Measurements from ENCODE around the gene SRGAP1.

SRGAP1 gene

DNA sequence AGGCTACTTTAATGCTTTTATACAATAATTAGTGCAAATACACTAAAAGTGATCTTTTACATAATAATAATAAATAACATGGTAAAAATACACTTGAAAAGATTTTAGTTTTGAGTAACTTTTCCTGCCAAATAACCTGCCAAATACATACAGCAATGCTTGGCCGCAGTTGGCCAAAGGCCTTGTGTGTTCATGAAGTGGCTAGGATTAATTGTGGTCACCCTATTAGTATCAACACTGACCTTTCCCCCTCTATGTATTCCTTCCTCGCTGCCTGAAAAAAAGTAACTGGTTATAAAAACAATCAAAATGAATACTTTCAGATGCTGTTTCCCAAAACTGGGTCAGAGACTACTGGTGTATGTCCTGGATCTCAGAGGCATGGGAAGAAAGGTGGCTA, 343.3 kb downstream of the SRGAP1 start:
- TF ChIP-seq SIN3A (IDR thresholded peaks at IDR 0.05; ENCODE audit: borderline replicate concordance, insufficient read depth, low read length) (no peak), POLR2AphosphoS5 (IDR thresholded peaks at IDR 0.05; ENCODE audit: low read depth, low read length) (no peak)
- TF ChIP-seq, protein P1, sequence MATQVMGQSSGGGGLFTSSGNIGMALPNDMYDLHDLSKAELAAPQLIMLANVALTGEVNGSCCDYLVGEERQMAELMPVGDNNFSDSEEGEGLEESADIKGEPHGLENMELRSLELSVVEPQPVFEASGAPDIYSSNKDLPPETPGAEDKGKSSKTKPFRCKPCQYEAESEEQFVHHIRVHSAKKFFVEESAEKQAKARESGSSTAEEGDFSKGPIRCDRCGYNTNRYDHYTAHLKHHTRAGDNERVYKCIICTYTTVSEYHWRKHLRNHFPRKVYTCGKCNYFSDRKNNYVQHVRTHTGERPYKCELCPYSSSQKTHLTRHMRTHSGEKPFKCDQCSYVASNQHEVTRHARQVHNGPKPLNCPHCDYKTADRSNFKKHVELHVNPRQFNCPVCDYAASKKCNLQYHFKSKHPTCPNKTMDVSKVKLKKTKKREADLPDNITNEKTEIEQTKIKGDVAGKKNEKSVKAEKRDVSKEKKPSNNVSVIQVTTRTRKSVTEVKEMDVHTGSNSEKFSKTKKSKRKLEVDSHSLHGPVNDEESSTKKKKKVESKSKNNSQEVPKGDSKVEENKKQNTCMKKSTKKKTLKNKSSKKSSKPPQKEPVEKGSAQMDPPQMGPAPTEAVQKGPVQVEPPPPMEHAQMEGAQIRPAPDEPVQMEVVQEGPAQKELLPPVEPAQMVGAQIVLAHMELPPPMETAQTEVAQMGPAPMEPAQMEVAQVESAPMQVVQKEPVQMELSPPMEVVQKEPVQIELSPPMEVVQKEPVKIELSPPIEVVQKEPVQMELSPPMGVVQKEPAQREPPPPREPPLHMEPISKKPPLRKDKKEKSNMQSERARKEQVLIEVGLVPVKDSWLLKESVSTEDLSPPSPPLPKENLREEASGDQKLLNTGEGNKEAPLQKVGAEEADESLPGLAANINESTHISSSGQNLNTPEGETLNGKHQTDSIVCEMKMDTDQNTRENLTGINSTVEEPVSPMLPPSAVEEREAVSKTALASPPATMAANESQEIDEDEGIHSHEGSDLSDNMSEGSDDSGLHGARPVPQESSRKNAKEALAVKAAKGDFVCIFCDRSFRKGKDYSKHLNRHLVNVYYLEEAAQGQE (IDR thresholded peaks at IDR 0.05; ENCODE audit: insufficient read depth in 1 of 2, low read depth in 2 of 2, low read length in 2 of 2), result no peak

DNA sequence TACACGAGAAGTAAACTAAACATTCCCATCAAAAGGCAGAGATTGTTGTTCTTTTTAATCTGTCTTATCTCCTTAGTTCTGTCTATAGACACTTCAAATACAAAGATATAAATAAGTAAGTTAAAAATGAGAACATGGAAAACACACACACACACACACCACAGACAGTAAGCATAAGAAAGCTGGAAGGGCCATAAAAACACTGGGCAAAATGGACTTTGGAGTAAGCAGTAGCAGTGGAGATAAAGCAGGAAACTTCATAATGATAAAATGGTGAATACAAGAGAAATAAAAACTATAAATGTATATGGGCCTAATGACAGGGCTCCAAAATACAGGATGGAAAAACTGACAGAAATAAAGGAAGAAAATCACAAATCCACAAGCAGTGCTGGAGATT, 345.0 kb downstream of the SRGAP1 start:
- TF ChIP-seq SIN3A (IDR thresholded peaks at IDR 0.05; ENCODE audit: borderline replicate concordance, insufficient read depth, low read length) (no peak), FOXP2 (optimal IDR thresholded peaks at IDR 0.05; ENCODE audit: borderline replicate concordance, extremely low read depth, extremely low read length, insufficient read depth) (no peak), POLR2AphosphoS5 (IDR thresholded peaks at IDR 0.05; ENCODE audit: low read depth, low read length) (no peak), TAF1 (IDR thresholded peaks at IDR 0.05; ENCODE audit: borderline replicate concordance, insufficient read depth, low read length) (no peak)
- TF ChIP-seq, protein P1 (IDR thresholded peaks at IDR 0.05; ENCODE audit: insufficient read depth in 1 of 2, low read depth in 2 of 2, low read length in 2 of 2), result no peak

DNA sequence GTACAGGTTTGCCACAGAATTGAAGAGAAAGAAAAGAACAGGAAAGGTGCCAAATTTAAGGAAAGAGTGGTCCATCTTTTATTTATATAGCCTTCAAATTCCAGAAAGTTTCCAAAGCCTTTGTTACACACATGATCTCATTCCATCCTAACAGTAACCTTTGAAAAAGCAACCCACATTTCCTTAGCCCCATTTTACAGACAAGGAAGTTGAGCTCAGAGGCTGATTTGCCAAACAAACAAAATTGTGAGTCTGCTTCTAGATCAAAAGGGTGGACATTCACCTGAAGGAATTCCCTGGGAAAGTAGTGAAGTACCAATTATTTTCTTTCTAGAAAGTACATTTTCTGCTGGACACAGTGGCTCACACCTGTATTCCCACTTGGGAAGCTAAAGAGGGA, 345.6 kb downstream of the SRGAP1 start:
- TF ChIP-seq SIN3A (IDR thresholded peaks at IDR 0.05; ENCODE audit: borderline replicate concordance, insufficient read depth, low read length), result no peak
- no peak for TF ChIP-seq POLR2AphosphoS5 (IDR thresholded peaks at IDR 0.05; ENCODE audit: low read depth, low read length)
- TF ChIP-seq, protein P1 (IDR thresholded peaks at IDR 0.05; ENCODE audit: insufficient read depth in 1 of 2, low read depth in 2 of 2, low read length in 2 of 2), result no peak

DNA sequence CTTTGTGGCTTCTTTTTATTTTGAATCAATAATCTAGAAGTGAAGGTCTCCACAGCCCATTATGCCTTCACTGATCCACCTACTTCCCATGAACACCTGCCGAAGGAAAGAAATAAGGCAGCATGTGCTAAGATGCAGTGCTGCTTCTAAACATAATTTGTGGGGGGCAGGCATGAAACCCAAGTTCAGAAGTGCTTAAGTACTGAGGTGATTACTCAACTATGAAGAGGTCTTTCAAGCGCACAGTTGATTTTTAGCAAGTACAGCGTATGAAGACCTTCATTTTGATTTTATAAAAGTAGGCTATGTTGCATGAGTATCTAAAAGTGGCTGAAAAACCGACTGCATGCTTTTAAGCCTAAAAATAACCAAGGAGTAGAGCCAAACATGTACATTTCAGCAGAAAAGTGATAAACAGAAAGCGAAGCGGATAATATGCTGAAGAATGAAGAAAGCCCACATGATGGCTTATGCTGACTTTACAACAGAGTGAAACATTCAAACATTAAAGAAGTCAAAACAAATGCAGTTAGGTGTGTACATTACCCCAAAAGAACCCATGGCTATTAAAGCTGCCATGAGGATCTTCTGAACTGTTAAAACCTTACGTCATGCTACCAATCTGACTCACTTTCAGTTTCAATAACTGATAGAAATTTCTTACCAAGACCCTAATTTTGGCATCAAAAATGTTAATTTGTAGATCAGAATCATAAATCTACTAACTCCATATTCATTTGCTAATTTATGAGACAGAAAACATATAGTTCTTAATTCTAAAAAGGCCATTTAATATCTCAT, 348.3 kb downstream of the SRGAP1 start:
- TF ChIP-seq FOXP2 (optimal IDR thresholded peaks at IDR 0.05; ENCODE audit: borderline replicate concordance, extremely low read depth, extremely low read length, insufficient read depth) (no peak), POLR2AphosphoS5 (IDR thresholded peaks at IDR 0.05; ENCODE audit: low read depth, low read length) (no peak), TAF1 (IDR thresholded peaks at IDR 0.05; ENCODE audit: borderline replicate concordance, insufficient read depth, low read length) (no peak), SIN3A (IDR thresholded peaks at IDR 0.05; ENCODE audit: borderline replicate concordance, insufficient read depth, low read length) (no peak)
- TF ChIP-seq, protein P1 (IDR thresholded peaks at IDR 0.05; ENCODE audit: insufficient read depth in 1 of 2, low read depth in 2 of 2, low read length in 2 of 2), result no peak

DNA sequence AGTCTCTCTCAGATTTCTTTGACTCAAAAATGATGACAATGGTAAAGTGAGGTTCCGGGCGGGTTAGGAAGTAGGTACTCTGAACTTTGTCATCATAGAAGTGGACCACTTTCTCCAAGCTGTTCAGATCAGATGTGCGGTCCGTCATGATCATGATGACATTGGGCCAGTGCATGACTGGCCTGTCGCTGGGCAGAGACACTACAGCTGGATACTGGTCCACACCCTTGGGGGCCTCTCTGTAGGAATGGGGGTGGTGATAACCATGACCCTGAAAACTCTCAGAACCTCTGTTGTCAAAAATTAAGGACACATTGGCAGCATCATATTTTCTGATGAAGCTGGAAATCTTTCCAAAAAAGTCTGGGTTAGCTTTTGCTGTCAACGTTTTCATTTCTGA, 349.4 kb downstream of the SRGAP1 start:
- TF ChIP-seq FOXP2 (optimal IDR thresholded peaks at IDR 0.05; ENCODE audit: borderline replicate concordance, extremely low read depth, extremely low read length, insufficient read depth), result no peak
- TF ChIP-seq, protein P1 (IDR thresholded peaks at IDR 0.05; ENCODE audit: insufficient read depth in 1 of 2, low read depth in 2 of 2, low read length in 2 of 2), result no peak
- no peak for TF ChIP-seq POLR2AphosphoS5 (IDR thresholded peaks at IDR 0.05; ENCODE audit: low read depth, low read length)
- TF ChIP-seq SIN3A (IDR thresholded peaks at IDR 0.05; ENCODE audit: borderline replicate concordance, insufficient read depth, low read length), result no peak
- no peak for TF ChIP-seq TAF1 (IDR thresholded peaks at IDR 0.05; ENCODE audit: borderline replicate concordance, insufficient read depth, low read length)

Data from PFSK-1 (cell line).